ENCODE results near the gene IGFN1.

- TF ChIP-seq CTCF (IDR thresholded peaks at IDR 0.05 in 8 of 11, conservative IDR thresholded peaks at IDR 0.05 in 3 of 11) (no peak), POLR2A (IDR thresholded peaks at IDR 0.05) (no peak)
These were observed 47.5 kb upstream of the IGFN1 start for GRCh38 chr1:201142849-201143725.
